T-helper 17 cell (primary cell): Measurements from ENCODE around the gene CDK14. TPM values are rescaled to one million over a fixed set of nuclear protein-coding genes. Genes with fewer than 3 reads are reported as not detected.
"Not testable (repeated sequence)": the region's sequence is repeated elsewhere in the genome, so short reads cannot be mapped to it uniquely, and the experiment has no call there.

Experiments
- ATAC-seq: fragments of 150-1000 bp; cut with Tn5 transposase; 2 replicates; pipeline ENCODE4 v1.10.0; 2021; ENCODE audit warnings: mild to moderate bottlenecking, moderate library complexity
- DNase-seq, 3 donors: peaks; one replicate each; pipeline versions ENCODE4 v3.0.0 to v3.0.0-alpha.2; 2020 to 2021
- H3K9me3 ChIP-seq: one replicate; pipeline ENCODE4 v1.7.0; 2013; ENCODE audit warnings: low read length, mild to moderate bottlenecking; ENCODE audit not compliant: control insufficient read depth, poor library complexity, severe bottlenecking
- H3K27ac Mint-ChIP-seq: one replicate; pipeline ENCODE4 v1.8.0; 2022; ENCODE audit warnings: mild to moderate bottlenecking, moderate library complexity, mixed read lengths
- H3K27me3 Mint-ChIP-seq: one replicate; pipeline ENCODE4 v1.8.0; 2022; ENCODE audit warnings: mixed read lengths
- H3K36me3 Mint-ChIP-seq: one replicate; pipeline ENCODE4 v1.8.0; 2022; ENCODE audit warnings: low read depth, mixed read lengths
- H3K4me1 Mint-ChIP-seq: one replicate; pipeline ENCODE4 v1.8.0; 2022; ENCODE audit warnings: mild to moderate bottlenecking, mixed read lengths
- H3K4me3 Mint-ChIP-seq: one replicate; pipeline ENCODE4 v1.8.0; 2022; ENCODE audit warnings: mild to moderate bottlenecking, moderate library complexity, mixed read lengths
- total RNA-seq, 4 donors: library from RNA in 2 of 4; stranded (reverse) in 2 of 4; gene quantifications; one replicate each; pipeline ENCODE4 v1.2.3 and lab custom pipeline; 2022 to 2026

CDK14 gene
- total RNA-seq, 2 donors from 2014 or later, result 1.7 to 4.6 TPM

GRCh38 chr7:90756366-90756765, 160.2 kb downstream of the CDK14 start:
- no peaks in the 10 kb centered on the region for H3K9me3 ChIP-seq
- ATAC-seq, result no peak
- Mint-ChIP-seq H3K4me3 (no peak overlapping the region), H3K27me3 (no peaks in the 10 kb centered on the region), H3K4me1 (no peaks in the 10 kb centered on the region), H3K27ac (no peak overlapping the region), H3K36me3 (peaks cover 2% of the 10 kb centered on the region)
- no peak for DNase-seq

GRCh38 chr7:90757565-90757950, 161.4 kb downstream of the CDK14 start:
- DNase-seq, H3K36me3 Mint-ChIP-seq, H3K4me3 Mint-ChIP-seq, H3K27me3 Mint-ChIP-seq, H3K4me1 Mint-ChIP-seq, H3K27ac Mint-ChIP-seq, H3K9me3 ChIP-seq, ATAC-seq: not testable (repeated sequence)

- DNase-seq (no peak), ATAC-seq (no peak)
- Mint-ChIP-seq H3K4me1 (no peaks in the 10 kb centered on the region), H3K36me3 (peaks cover 2% of the 10 kb centered on the region), H3K27me3 (no peaks in the 10 kb centered on the region), H3K27ac (no peak overlapping the region), H3K4me3 (no peak overlapping the region)
- H3K9me3 ChIP-seq, result no peaks in the 10 kb centered on the region
These were observed 162.9 kb downstream of the CDK14 start for GRCh38 chr7:90758933-90759562.

GRCh38 chr7:90759710-90760109, 163.6 kb downstream of the CDK14 start:
- Mint-ChIP-seq H3K4me1 (no peaks in the 10 kb centered on the region), H3K4me3 (no peak overlapping the region), H3K36me3 (peaks cover 2% of the 10 kb centered on the region), H3K27me3 (no peaks in the 10 kb centered on the region), H3K27ac (no peak overlapping the region)
- no peak for DNase-seq
- no peak for ATAC-seq
- no peaks in the 10 kb centered on the region for H3K9me3 ChIP-seq

- Mint-ChIP-seq H3K4me1 (no peaks in the 10 kb centered on the region), H3K4me3 (no peak overlapping the region), H3K27me3 (no peaks in the 10 kb centered on the region), H3K27ac (no peak overlapping the region), H3K36me3 (peaks cover 2% of the 10 kb centered on the region)
- no peaks in the 10 kb centered on the region for H3K9me3 ChIP-seq
- DNase-seq (no peak), ATAC-seq (no peak)
These were observed 164.8 kb downstream of the CDK14 start for GRCh38 chr7:90760892-90761291.

- H3K27me3 Mint-ChIP-seq, result no peaks in the 10 kb centered on the region
These were observed 165.5 kb downstream of the CDK14 start for GRCh38 chr7:90761584-90761983.

GRCh38 chr7:90763108-90763507, 167.0 kb downstream of the CDK14 start:
- Mint-ChIP-seq H3K27me3 (no peaks in the 10 kb centered on the region), H3K27ac (no peak overlapping the region)

More at GRCh38 chr7:90761584-90761983, 165.5 kb downstream of the CDK14 start:
- Mint-ChIP-seq H3K36me3 (peaks cover 2% of the 10 kb centered on the region), H3K4me3 (no peak overlapping the region), H3K4me1 (no peaks in the 10 kb centered on the region), H3K27ac (no peak overlapping the region)
- ATAC-seq (no peak), DNase-seq (no peak)
- no peaks in the 10 kb centered on the region for H3K9me3 ChIP-seq

GRCh38 chr7:90764848-90765570, 168.9 kb downstream of the CDK14 start:
- H3K27ac Mint-ChIP-seq, result no peak overlapping the region
- no peaks in the 10 kb centered on the region for H3K4me1 Mint-ChIP-seq
- no peaks in the 10 kb centered on the region for H3K9me3 ChIP-seq
- H3K4me3 Mint-ChIP-seq, result no peak overlapping the region
- no peak for DNase-seq
- no peak for ATAC-seq
- H3K27me3 Mint-ChIP-seq, result no peaks in the 10 kb centered on the region
- H3K36me3 Mint-ChIP-seq, result no peaks in the 10 kb centered on the region

More at GRCh38 chr7:90763108-90763507, 167.0 kb downstream of the CDK14 start:
- H3K4me3 Mint-ChIP-seq, result no peak overlapping the region
- ATAC-seq, result no peak
- no peaks in the 10 kb centered on the region for H3K4me1 Mint-ChIP-seq
- no peak for DNase-seq
- H3K9me3 ChIP-seq, result no peaks in the 10 kb centered on the region
- peaks cover under 1% of the 10 kb centered on the region for H3K36me3 Mint-ChIP-seq

- Mint-ChIP-seq H3K27me3 (no peaks in the 10 kb centered on the region), H3K4me3 (no peak overlapping the region), H3K27ac (no peak overlapping the region), H3K4me1 (no peaks in the 10 kb centered on the region), H3K36me3 (no peaks in the 10 kb centered on the region)
- no peaks in the 10 kb centered on the region for H3K9me3 ChIP-seq
- DNase-seq (no peak), ATAC-seq (no peak)
These were observed 170.9 kb downstream of the CDK14 start for GRCh38 chr7:90766814-90767564.

- H3K9me3 ChIP-seq, result no peaks in the 10 kb centered on the region
- no peaks in the 10 kb centered on the region for H3K4me1 Mint-ChIP-seq
- no peaks in the 10 kb centered on the region for H3K27me3 Mint-ChIP-seq
- ATAC-seq (no peak), DNase-seq (no peak)
- no peak overlapping the region for H3K27ac Mint-ChIP-seq
- H3K36me3 Mint-ChIP-seq, result no peaks in the 10 kb centered on the region
- H3K4me3 Mint-ChIP-seq, result no peak overlapping the region
These were observed 172.2 kb downstream of the CDK14 start for GRCh38 chr7:90768301-90768700.

- Mint-ChIP-seq H3K27me3 (no peaks in the 10 kb centered on the region), H3K4me3 (no peak overlapping the region), H3K36me3 (no peaks in the 10 kb centered on the region), H3K27ac (no peak overlapping the region), H3K4me1 (no peaks in the 10 kb centered on the region)
- ATAC-seq (no peak), DNase-seq (no peak)
- H3K9me3 ChIP-seq, result no peaks in the 10 kb centered on the region
These were observed 172.9 kb downstream of the CDK14 start for GRCh38 chr7:90769036-90769435.

- not testable (repeated sequence) for H3K9me3 ChIP-seq, H3K27me3 Mint-ChIP-seq, H3K4me3 Mint-ChIP-seq, H3K27ac Mint-ChIP-seq, H3K4me1 Mint-ChIP-seq, DNase-seq, H3K36me3 Mint-ChIP-seq, ATAC-seq
These were observed 173.4 kb downstream of the CDK14 start for GRCh38 chr7:90769566-90769965.

GRCh38 chr7:90771281-90771680, 175.2 kb downstream of the CDK14 start:
- no peak for DNase-seq
- no peak for ATAC-seq
- no peaks in the 10 kb centered on the region for H3K27me3 Mint-ChIP-seq
- H3K9me3 ChIP-seq, result no peaks in the 10 kb centered on the region
- H3K4me3 Mint-ChIP-seq, result no peak overlapping the region
- no peaks in the 10 kb centered on the region for H3K4me1 Mint-ChIP-seq
- H3K27ac Mint-ChIP-seq, result no peak overlapping the region
- no peaks in the 10 kb centered on the region for H3K36me3 Mint-ChIP-seq
